Peyer's patch (tissue), 4 donors: ENCODE data around the gene PEX26. TPM values are rescaled to one million over a fixed set of nuclear protein-coding genes. Genes with fewer than 3 reads are reported as not detected.
A peak's percentile ranks its signal among the peaks of the same experiment; 100 is the strongest.
"Not testable (repeated sequence)": the region's sequence is repeated elsewhere in the genome, so short reads cannot be mapped to it uniquely, and the experiment has no call there.

Source experiments
- DNase-seq, 3 donors: peaks; one replicate each; pipeline ENCODE4 v3.0.0-alpha.2; 2017 to 2019
- H3K27ac ChIP-seq, 4 donors: fragments of 200-600 bp; sonication (generic); one replicate each; pipeline ENCODE4 v1.5.1; 2016 to 2019
- H3K27me3 ChIP-seq, 2 donors: fragments of 200-600 bp; sonication (generic); one replicate each; pipeline ENCODE4 v1.5.1; 2019
- H3K36me3 ChIP-seq, 3 donors: fragments of 200-600 bp; sonication (generic); one replicate each; pipeline ENCODE4 v1.5.1; 2016 to 2019
- H3K4me1 ChIP-seq, 4 donors: fragments of 200-600 bp; sonication (generic); one replicate each; pipeline ENCODE4 v1.5.1; 2016 to 2019
- H3K4me3 ChIP-seq, 4 donors: fragments of 200-600 bp; sonication (generic); 1 replicate in 3 of 4; 2 replicates in 1 of 4; pipeline ENCODE4 v1.5.1; 2016 to 2019; ENCODE audit warnings: mild to moderate bottlenecking in 1 of 4
- H3K9me3 ChIP-seq, 4 donors: fragments of 200-600 bp; sonication (generic); one replicate each; pipeline ENCODE4 v1.5.1; 2016 to 2019; ENCODE audit warnings: mild to moderate bottlenecking in 1 of 4
- POLR2A ChIP-seq, 2 donors: fragments of 450-650 bp; IDR thresholded peaks; one replicate each; pipeline ENCODE4 v1.5.1; 2017; ENCODE audit warnings: antibody characterized with exemption in 2 of 2, mild to moderate bottlenecking in 2 of 2, moderate library complexity in 2 of 2
- total RNA-seq, 4 donors: library from RNA; depleted of rRNA; stranded (reverse); fragments of >200 nt; gene quantifications; one replicate each; pipeline ENCODE4 v1.1.0, GENCODE V29; 2016
- TF ChIP-seq, protein P1 (sequence below), 6 experiments: fragments of 450-650 bp in 4 of 6; fragments of 200-600 bp in 2 of 6; sonication (generic) in 1 of 6; IDR thresholded peaks; one replicate each; pipeline ENCODE4 v1.5.1; 2017 to 2019; ENCODE audit warnings: antibody characterized with exemption in 6 of 6, mild to moderate bottlenecking in 3 of 6, moderate library complexity in 1 of 6

The PEX26 gene
- total RNA-seq, 4 donors from 2014 or later, result 53.6 to 120 (median 102) TPM

DNA sequence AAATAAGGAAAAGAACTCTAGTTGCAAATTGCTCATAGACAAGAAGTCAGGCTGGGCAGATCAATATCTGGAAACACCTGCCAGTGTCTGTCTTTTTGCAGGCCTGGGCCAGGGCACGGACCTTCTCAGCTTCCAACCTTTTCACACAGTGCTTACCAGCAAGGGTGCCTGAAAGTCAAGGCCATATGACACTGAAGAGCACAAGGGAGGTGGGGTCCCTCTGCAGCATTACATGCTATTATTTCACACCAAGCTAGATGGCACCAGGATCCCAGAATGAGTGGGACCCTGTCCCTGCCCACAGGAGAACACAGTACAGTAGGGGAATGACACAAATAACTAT lies 5.9 kb upstream of the PEX26 start:
- H3K4me1 ChIP-seq, result peaks cover 0 to 29% (median 10%) of the 10 kb centered on the region in 4 donors
- H3K27ac ChIP-seq, result peak overlapping the region in 1 of 4 donors; percentile 21
- no peak for DNase-seq
- no peaks in the 10 kb centered on the region for H3K27me3 ChIP-seq
- H3K4me3 ChIP-seq, result no peak overlapping the region
- no peaks in the 10 kb centered on the region for H3K9me3 ChIP-seq
- no peak for TF ChIP-seq POLR2A (IDR thresholded peaks at IDR 0.05)
- TF ChIP-seq, protein P1, sequence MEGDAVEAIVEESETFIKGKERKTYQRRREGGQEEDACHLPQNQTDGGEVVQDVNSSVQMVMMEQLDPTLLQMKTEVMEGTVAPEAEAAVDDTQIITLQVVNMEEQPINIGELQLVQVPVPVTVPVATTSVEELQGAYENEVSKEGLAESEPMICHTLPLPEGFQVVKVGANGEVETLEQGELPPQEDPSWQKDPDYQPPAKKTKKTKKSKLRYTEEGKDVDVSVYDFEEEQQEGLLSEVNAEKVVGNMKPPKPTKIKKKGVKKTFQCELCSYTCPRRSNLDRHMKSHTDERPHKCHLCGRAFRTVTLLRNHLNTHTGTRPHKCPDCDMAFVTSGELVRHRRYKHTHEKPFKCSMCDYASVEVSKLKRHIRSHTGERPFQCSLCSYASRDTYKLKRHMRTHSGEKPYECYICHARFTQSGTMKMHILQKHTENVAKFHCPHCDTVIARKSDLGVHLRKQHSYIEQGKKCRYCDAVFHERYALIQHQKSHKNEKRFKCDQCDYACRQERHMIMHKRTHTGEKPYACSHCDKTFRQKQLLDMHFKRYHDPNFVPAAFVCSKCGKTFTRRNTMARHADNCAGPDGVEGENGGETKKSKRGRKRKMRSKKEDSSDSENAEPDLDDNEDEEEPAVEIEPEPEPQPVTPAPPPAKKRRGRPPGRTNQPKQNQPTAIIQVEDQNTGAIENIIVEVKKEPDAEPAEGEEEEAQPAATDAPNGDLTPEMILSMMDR (IDR thresholded peaks at IDR 0.05), result no peak
- no peaks in the 10 kb centered on the region for H3K36me3 ChIP-seq

DNA sequence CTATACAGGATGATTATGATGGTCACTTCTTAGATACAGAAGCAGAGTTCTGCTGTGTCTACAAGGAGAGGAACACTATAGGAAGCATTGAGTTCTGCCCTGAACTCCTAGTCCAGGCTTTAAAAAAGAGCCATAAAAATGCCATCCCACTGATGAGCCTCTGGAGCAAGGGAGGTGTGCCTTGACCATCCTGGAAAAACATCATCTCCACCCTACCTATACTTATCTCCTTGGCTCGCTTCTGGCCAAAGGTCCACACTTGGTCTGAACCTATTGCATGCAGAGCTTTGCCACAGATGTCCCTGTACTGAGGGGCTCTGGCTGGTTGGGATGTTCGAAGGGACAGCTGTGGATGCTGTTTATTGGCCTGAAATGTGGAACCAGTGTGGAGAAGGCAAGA lies 4.3 kb upstream of the PEX26 start:
- H3K27me3 ChIP-seq, result no peaks in the 10 kb centered on the region
- DNase-seq, result peak in 1 of 3 donors; percentile 65
- no peaks in the 10 kb centered on the region for H3K36me3 ChIP-seq
- TF ChIP-seq, protein P1 (IDR thresholded peaks at IDR 0.05), result no peak
- peak in 1 of 2 donors; percentile 11 for TF ChIP-seq POLR2A (IDR thresholded peaks at IDR 0.05)
- H3K4me3 ChIP-seq, result no peak overlapping the region
- no peaks in the 10 kb centered on the region for H3K9me3 ChIP-seq
- H3K4me1 ChIP-seq, result peaks cover 2 to 28% (median 12%) of the 10 kb centered on the region in 4 donors
- H3K27ac ChIP-seq, result no peak overlapping the region

DNA sequence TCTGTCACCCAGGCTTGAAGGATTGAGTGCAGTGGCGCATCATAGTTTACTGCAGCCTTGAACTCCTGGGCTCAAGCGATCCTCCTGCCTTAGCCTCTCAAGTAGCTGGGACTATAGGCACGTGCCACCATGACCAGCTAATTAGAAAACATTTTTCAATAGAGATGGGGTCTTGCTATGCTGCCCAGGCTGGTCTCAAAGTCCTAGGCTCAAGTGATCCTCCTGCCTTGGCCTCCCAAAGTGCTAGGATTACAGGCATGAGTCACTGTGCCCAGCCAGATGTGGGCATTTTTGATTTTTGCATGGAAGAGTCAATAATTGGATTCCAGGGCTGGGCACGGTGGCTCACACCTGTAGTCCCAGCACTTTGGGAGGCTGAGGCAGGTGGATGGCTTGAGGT lies 3.9 kb upstream of the PEX26 start:
- H3K4me1 ChIP-seq, result peaks cover 2 to 33% (median 14%) of the 10 kb centered on the region in 4 donors
- H3K4me3 ChIP-seq, H3K27ac ChIP-seq, DNase-seq, H3K27me3 ChIP-seq, H3K36me3 ChIP-seq, H3K9me3 ChIP-seq: not testable (repeated sequence)

DNA sequence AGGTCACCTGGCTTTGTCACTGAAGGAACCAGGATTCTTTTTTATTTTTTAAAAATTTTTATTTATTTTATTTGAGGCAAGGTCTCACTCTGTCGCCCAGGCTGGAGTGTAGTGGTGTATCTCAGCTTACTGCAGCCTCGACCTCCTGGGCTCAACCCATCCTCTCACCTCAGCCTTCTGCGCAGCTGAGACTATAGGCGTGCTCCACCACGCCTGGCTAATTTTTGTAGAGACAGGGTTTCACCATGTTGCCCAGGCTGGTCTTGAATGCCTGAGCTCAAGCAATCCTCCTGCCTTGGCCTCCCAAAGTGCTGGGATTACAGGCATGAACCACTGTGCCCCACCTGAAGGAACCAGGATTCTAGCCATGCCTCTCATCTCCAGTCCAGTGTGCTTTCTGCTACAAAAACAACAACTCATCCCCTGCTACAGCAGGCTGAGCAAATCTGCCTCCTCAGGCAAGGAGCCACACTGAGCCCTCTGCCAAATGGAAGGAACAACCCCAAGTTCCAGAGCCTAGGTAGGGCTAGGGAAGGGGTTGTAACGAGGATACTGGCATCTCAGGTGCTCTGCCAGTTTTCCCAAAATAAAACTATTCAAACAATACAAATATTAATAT lies 2.6 kb upstream of the PEX26 start:
- no peak for TF ChIP-seq POLR2A (IDR thresholded peaks at IDR 0.05)
- TF ChIP-seq, protein P1 (IDR thresholded peaks at IDR 0.05), result no peak
- H3K27ac ChIP-seq, result peak overlapping the region in 3 of 4 donors; percentile 8 to 94 (median 14)
- no peak overlapping the region for H3K4me3 ChIP-seq
- H3K36me3 ChIP-seq, result peaks cover 0 to 6% (median 0%) of the 10 kb centered on the region in 3 donors
- no peaks in the 10 kb centered on the region for H3K27me3 ChIP-seq
- H3K9me3 ChIP-seq, result no peaks in the 10 kb centered on the region
- no peak for DNase-seq
- peaks cover 2 to 33% (median 17%) of the 10 kb centered on the region in 4 donors for H3K4me1 ChIP-seq

DNA sequence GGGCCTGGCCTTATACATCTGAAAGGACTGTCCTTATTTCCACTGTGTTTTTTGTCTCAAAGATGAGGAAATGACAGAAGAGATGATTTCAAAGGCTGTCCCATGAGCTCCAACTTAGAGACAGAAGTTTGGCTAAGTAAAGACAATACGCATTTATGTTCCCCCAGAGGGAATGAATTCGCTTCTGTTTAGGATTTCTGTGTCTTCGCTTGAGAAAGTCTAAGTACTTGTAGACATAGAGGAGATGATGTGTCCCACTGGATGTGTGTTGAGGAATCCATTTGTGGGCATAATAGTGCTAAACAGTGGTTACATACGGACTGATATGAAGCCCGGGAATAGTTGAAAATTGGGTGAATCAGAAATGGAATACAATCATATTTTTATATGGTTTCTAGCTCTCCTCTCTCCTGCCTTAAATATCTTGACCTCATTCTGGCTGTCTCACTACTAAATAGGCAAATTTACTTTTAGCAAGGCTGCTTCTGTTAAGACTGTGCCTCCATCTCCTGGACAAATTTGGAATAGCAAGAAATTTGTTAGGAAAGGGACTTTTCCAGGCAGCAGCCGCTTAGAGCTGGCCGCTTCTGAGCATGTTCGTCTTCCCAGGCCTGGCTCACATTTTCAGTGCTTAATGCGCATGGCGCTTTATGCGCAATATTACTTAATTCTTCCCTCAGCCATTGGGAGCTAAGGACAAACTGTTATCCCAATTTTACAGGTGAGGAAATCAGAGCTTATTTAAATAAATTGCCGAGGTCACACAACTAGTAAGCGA lies 1.9 kb upstream of the PEX26 start:
- peaks cover 2 to 26% (median 16%) of the 10 kb centered on the region in 4 donors for H3K4me1 ChIP-seq
- H3K27me3 ChIP-seq, result no peaks in the 10 kb centered on the region
- DNase-seq, result peak in 1 of 3 donors; percentile 71
- peak overlapping the region in 2 of 4 donors; percentile 90 to 97 for H3K4me3 ChIP-seq
- H3K9me3 ChIP-seq, result no peaks in the 10 kb centered on the region
- peak overlapping the region in 3 of 4 donors; percentile 8 to 94 (median 94) for H3K27ac ChIP-seq
- TF ChIP-seq, protein P1 (IDR thresholded peaks at IDR 0.05), result peak; percentile 77 to 96 (median 95)
- TF ChIP-seq POLR2A (IDR thresholded peaks at IDR 0.05), result peak in 1 of 2 donors; percentile 12
- peaks cover 0 to 13% (median 0%) of the 10 kb centered on the region in 3 donors for H3K36me3 ChIP-seq

DNA sequence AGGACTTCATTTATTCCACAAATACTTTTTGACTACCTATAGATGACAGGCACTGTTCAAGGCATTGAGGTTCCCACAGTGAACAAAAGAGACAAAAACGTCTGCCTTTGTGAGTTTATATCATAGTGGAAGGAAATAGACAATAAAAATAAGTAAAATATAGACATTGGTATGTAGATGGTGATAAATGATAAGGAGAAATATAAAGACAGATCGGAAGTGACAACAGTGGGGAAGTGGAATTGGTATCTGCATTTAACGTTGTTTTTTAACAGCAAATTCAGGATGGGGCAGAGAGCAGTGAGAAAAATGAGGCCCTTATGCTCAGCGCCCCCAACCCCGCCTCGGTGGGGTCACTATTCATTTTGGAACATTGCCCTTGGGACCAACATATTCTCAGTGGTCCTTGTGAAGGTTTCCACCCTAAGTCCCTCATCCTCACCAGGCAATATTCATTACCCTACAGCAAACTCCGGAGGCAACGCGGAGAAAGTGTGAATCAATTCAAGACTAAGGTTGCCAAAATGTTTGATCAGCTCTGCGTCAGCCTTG lies 627 bp upstream of the PEX26 start:
- no peak for TF ChIP-seq POLR2A (IDR thresholded peaks at IDR 0.05)
- TF ChIP-seq, protein P1 (IDR thresholded peaks at IDR 0.05), result no peak
- peak overlapping the region; percentile 68 to 94 (median 88) for H3K27ac ChIP-seq
- DNase-seq, result no peak
- no peaks in the 10 kb centered on the region for H3K9me3 ChIP-seq
- H3K27me3 ChIP-seq, result no peaks in the 10 kb centered on the region
- peaks cover 2 to 20% (median 14%) of the 10 kb centered on the region in 4 donors for H3K4me1 ChIP-seq
- peaks cover 0 to 26% (median 0%) of the 10 kb centered on the region in 3 donors for H3K36me3 ChIP-seq
- H3K4me3 ChIP-seq, result peak overlapping the region; percentile 81 to 97 (median 89)
